Neural progenitor cell (in vitro differentiated cells): ENCODE measurements around the gene EZH2.

ENCODE experiments used
- EZH2 ChIP-seq: fragments of 200-600 bp; sonication (generic); IDR thresholded peaks from 2 replicates; pipeline ENCODE4 v1.6.1; 2017; ENCODE audit warnings: antibody characterized with exemption, mild to moderate bottlenecking, moderate library complexity
- TF ChIP-seq, protein P1 (sequence below): fragments of 200-600 bp; sonication (generic); IDR thresholded peaks from 2 replicates; pipeline ENCODE4 v1.5.1; 2017; ENCODE audit warnings: antibody characterized with exemption, mild to moderate bottlenecking

DNA sequence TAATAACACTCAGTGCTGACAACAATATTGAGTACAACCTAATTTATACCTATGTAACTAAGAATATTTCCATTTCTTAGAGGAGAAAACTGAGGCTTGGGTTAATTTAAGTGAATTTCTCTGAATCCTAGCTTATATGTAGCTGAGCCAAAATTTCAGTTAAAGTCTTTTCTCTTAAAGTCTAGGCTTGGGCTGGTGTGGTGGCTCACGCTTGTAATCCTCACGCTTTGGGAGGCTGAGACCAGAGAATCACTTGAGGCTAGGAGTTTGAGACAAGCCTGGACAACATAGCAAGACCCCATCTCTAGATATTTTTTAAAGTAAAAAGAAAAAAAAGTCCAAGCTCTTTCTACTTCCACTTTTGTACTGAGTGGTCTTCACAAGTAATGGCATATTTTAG is 93.2 kb downstream of the EZH2 start:
- TF ChIP-seq, protein P1, sequence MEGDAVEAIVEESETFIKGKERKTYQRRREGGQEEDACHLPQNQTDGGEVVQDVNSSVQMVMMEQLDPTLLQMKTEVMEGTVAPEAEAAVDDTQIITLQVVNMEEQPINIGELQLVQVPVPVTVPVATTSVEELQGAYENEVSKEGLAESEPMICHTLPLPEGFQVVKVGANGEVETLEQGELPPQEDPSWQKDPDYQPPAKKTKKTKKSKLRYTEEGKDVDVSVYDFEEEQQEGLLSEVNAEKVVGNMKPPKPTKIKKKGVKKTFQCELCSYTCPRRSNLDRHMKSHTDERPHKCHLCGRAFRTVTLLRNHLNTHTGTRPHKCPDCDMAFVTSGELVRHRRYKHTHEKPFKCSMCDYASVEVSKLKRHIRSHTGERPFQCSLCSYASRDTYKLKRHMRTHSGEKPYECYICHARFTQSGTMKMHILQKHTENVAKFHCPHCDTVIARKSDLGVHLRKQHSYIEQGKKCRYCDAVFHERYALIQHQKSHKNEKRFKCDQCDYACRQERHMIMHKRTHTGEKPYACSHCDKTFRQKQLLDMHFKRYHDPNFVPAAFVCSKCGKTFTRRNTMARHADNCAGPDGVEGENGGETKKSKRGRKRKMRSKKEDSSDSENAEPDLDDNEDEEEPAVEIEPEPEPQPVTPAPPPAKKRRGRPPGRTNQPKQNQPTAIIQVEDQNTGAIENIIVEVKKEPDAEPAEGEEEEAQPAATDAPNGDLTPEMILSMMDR, result no peak
- no peak for TF ChIP-seq EZH2
